HepG2 (cell line): ENCODE data around the gene MACROD2.

Source experiments
- CREB1 ChIP-seq, 2 experiments: fragments of 450-650 bp in 1 of 2; IDR thresholded peaks; 2 replicates each; pipeline ENCODE4 v1.6.1; 2016 to 2017; ENCODE audit warnings: control low read depth in 1 of 2, mild to moderate bottlenecking in 1 of 2, missing compliant biosample characterization in 1 of 2, missing genetic modification characterization in 1 of 2
- CTCF ChIP-seq: sonication (generic); formaldehyde crosslinking; IDR thresholded peaks from 2 replicates; pipeline ENCODE4 v1.5.0; 2020; ENCODE audit warnings: mild to moderate bottlenecking, missing genetic modification reagents, moderate library complexity
- EP300 ChIP-seq, 3 experiments: sonication (generic) in 1 of 3; formaldehyde crosslinking in 1 of 3; IDR thresholded peaks; 2 replicates each; pipeline versions ENCODE4 v1.5.1 to v1.6.1; 2011 to 2020; ENCODE audit warnings: low read depth in 2 of 3, low read length in 2 of 3, borderline replicate concordance in 1 of 3, improper control_type of control experiment in 1 of 3, mild to moderate bottlenecking in 1 of 3, missing genetic modification reagents in 1 of 3, moderate library complexity in 1 of 3
- EZH2 ChIP-seq: conservative IDR thresholded peaks from 2 replicates; pipeline ENCODE4 v1.6.1; 2012; ENCODE audit warnings: mild to moderate bottlenecking, low read depth, low read length, moderate library complexity
- KAT2B ChIP-seq: fragments of 150-350 bp; IDR thresholded peaks from 2 replicates; pipeline ENCODE4 v1.6.1; 2014; ENCODE audit warnings: low read depth, low read length, borderline replicate concordance
- RORA ChIP-seq: sonication (generic); formaldehyde crosslinking; IDR thresholded peaks from 2 replicates; pipeline ENCODE4 v1.5.0; 2020; ENCODE audit warnings: mild to moderate bottlenecking, missing genetic modification reagents, moderate library complexity
- ZBTB20 ChIP-seq: sonication (generic); formaldehyde crosslinking; IDR thresholded peaks from 2 replicates; pipeline ENCODE4 v1.8.1; 2023; ENCODE audit warnings: missing genetic modification reagents, low read depth, mild to moderate bottlenecking, borderline replicate concordance
- ZFP91 ChIP-seq: sonication (generic); formaldehyde crosslinking; IDR thresholded peaks from 2 replicates; pipeline ENCODE4 v1.9.0; 2022; ENCODE audit warnings: missing genetic modification reagents, mild to moderate bottlenecking, borderline replicate concordance
- ZNF407 ChIP-seq: sonication (generic); formaldehyde crosslinking; IDR thresholded peaks from one replicate; pipeline ENCODE4 v1.5.1; 2020; ENCODE audit warnings: mild to moderate bottlenecking, missing genetic modification reagents; ENCODE audit errors: not compliant biosample characterization
- ZNF609 ChIP-seq: sonication (generic); formaldehyde crosslinking; IDR thresholded peaks from 2 replicates; pipeline ENCODE4 v1.4.0; 2020; ENCODE audit warnings: mild to moderate bottlenecking, missing genetic modification reagents, borderline replicate concordance
- ZNF768 ChIP-seq: sonication (generic); formaldehyde crosslinking; IDR thresholded peaks from 2 replicates; pipeline ENCODE4 v1.4.0; 2020; ENCODE audit warnings: missing genetic modification reagents

GRCh38 chr20:14720251-14720650, 724.9 kb downstream of the MACROD2 start:
- TF ChIP-seq CTCF (CRISPR knock-in tag) = no peak
- TF ChIP-seq EZH2 = no peak
- no peak for TF ChIP-seq ZNF609 (CRISPR knock-in tag)
- TF ChIP-seq ZNF768 = no peak
- TF ChIP-seq CREB1 (IDR thresholded peaks at IDR 0.05) = no peak
- no peak for TF ChIP-seq CREB1 (CRISPR knock-in tag; IDR thresholded peaks at IDR 0.05)
- no peak for TF ChIP-seq ZBTB20 (CRISPR knock-in tag)
- no peak for TF ChIP-seq ZFP91
- TF ChIP-seq RORA (CRISPR knock-in tag) = no peak
- no peak for TF ChIP-seq ZNF407
- no peak for TF ChIP-seq EP300 (IDR thresholded peaks at IDR 0.05; ENCODE audit: low read depth in 2 of 2, low read length in 2 of 2)
- TF ChIP-seq EP300 (CRISPR knock-in tag; IDR thresholded peaks at IDR 0.05; ENCODE audit: borderline replicate concordance) = no peak
- no peak for TF ChIP-seq KAT2B
